Natural killer cell (primary cell): ENCODE results near the gene CAPN10. TPM values are rescaled to one million over a fixed set of nuclear protein-coding genes. Genes with fewer than 3 reads are reported as not detected.

Source experiments
- ATAC-seq, 3 donors: fragments of 150-1000 bp in 2 of 3; fragments of 200-7000 bp in 1 of 3; cut with Tn5 transposase; 1 replicate in 1 of 3; 2 replicates in 2 of 3; pipeline ENCODE4 v1.10.0; 2021; ENCODE audit warnings: mild to moderate bottlenecking in 2 of 3, moderate library complexity in 2 of 3
- DNase-seq, 2 donors: peaks; one replicate each; pipeline versions ENCODE4 v3.0.0 to v3.0.0-alpha.2; 2013 to 2021; ENCODE audit warnings: mixed read lengths in 1 of 2
- H3K27ac ChIP-seq: one replicate; pipeline ENCODE4 v1.5.1; 2013; ENCODE audit warnings: mild to moderate bottlenecking, low read length
- H3K27me3 ChIP-seq: one replicate; pipeline ENCODE4 v1.6.1; 2013; ENCODE audit warnings: low read length; ENCODE audit not compliant: control insufficient read depth, insufficient read depth
- H3K36me3 ChIP-seq: one replicate; pipeline ENCODE4 v1.6.1; 2013; ENCODE audit warnings: low read length; ENCODE audit not compliant: control insufficient read depth, insufficient read depth
- H3K4me1 ChIP-seq: one replicate; pipeline ENCODE4 v1.6.1; 2013; ENCODE audit warnings: low read length; ENCODE audit not compliant: control insufficient read depth, insufficient read depth
- H3K4me3 ChIP-seq: one replicate; pipeline ENCODE4 v1.5.1; 2013; ENCODE audit warnings: low read length
- H3K9me3 ChIP-seq: one replicate; pipeline ENCODE4 v1.6.1; 2013; ENCODE audit warnings: low read length; ENCODE audit not compliant: control insufficient read depth, insufficient read depth
- H3K27ac Mint-ChIP-seq, 2 donors: one replicate each; pipeline ENCODE4 v1.8.0; 2022; ENCODE audit warnings: mild to moderate bottlenecking in 2 of 2, mixed read lengths in 2 of 2, moderate library complexity in 1 of 2
- H3K27me3 Mint-ChIP-seq, 2 donors: one replicate each; pipeline ENCODE4 v1.8.0; 2022; ENCODE audit warnings: low read depth in 2 of 2, mixed read lengths in 2 of 2
- H3K36me3 Mint-ChIP-seq: one replicate; pipeline ENCODE4 v1.8.0; 2022; ENCODE audit warnings: mixed read lengths
- H3K4me1 Mint-ChIP-seq, 2 donors: one replicate each; pipeline ENCODE4 v1.8.0; 2022; ENCODE audit warnings: mixed read lengths in 2 of 2
- H3K4me3 Mint-ChIP-seq: one replicate; pipeline ENCODE4 v1.8.0; 2022; ENCODE audit warnings: mild to moderate bottlenecking, moderate library complexity, mixed read lengths
- H3K9me3 Mint-ChIP-seq, 2 donors: one replicate each; pipeline ENCODE4 v1.8.0; 2022; ENCODE audit warnings: mixed read lengths in 2 of 2
- WGBS: methylation state at CpG from one replicate; pipeline ENCODE4 v1.1.7; 2013; ENCODE audit warnings: missing lambda C conversion rate; ENCODE audit not compliant: insufficient coverage; 5-methylcytosine and 5-hydroxymethylcytosine counted together
- intact Hi-C: fragments of 100-400 bp; cut with micrococcal nuclease; formaldehyde crosslinking; loops from one replicate; pipeline ENCODE4 v1.14.2; 2022
- total RNA-seq, 4 donors: library from RNA; stranded (reverse); fragments of 120-200 nt in 1 of 4; gene quantifications; one replicate each; pipeline versions ENCODE4 v1.2.3 to v1.2.4, GENCODE V29; 2013 to 2022
- TF ChIP-seq, protein P1 (sequence below): fragments of 200-600 bp; IDR thresholded peaks from one replicate; pipeline ENCODE4 v1.8.0; 2022; ENCODE audit warnings: antibody characterized with exemption

The CAPN10 gene
- total RNA-seq, 3 donors from 2014 or later (not counting 1 experiment from before 2014, with no cell fraction given) = 69.3 to 95.1 (median 91.0) TPM

- no peaks in the 10 kb centered on the region for H3K27me3 Mint-ChIP-seq
- intact Hi-C loops = loop anchor here (1.0 to 10.0 kb wide), 4 partner anchors 9 to 873 kb away; partner anchors contain the start of genes DUSP28, HDLBP and SEPTIN2
- Histone ChIP-seq H3K4me1 (peaks cover 74% of the 10 kb centered on the region), H3K4me3 (peak overlapping the region; percentile 58), H3K9me3 (no peaks in the 10 kb centered on the region), H3K27ac (peak overlapping the region; percentile 34), H3K27me3 (no peaks in the 10 kb centered on the region), H3K36me3 (peaks cover 25% of the 10 kb centered on the region)
- no peaks in the 10 kb centered on the region for H3K36me3 Mint-ChIP-seq
- H3K4me1 Mint-ChIP-seq = peaks cover 57 to 68% of the 10 kb centered on the region in 2 donors
- no peaks in the 10 kb centered on the region for H3K9me3 Mint-ChIP-seq
- peak overlapping the region; percentile 77 to 84 for H3K27ac Mint-ChIP-seq
- peak overlapping the region; percentile 89 for H3K4me3 Mint-ChIP-seq
- DNase-seq = no peak
- TF ChIP-seq, protein P1, sequence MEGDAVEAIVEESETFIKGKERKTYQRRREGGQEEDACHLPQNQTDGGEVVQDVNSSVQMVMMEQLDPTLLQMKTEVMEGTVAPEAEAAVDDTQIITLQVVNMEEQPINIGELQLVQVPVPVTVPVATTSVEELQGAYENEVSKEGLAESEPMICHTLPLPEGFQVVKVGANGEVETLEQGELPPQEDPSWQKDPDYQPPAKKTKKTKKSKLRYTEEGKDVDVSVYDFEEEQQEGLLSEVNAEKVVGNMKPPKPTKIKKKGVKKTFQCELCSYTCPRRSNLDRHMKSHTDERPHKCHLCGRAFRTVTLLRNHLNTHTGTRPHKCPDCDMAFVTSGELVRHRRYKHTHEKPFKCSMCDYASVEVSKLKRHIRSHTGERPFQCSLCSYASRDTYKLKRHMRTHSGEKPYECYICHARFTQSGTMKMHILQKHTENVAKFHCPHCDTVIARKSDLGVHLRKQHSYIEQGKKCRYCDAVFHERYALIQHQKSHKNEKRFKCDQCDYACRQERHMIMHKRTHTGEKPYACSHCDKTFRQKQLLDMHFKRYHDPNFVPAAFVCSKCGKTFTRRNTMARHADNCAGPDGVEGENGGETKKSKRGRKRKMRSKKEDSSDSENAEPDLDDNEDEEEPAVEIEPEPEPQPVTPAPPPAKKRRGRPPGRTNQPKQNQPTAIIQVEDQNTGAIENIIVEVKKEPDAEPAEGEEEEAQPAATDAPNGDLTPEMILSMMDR = no peak
- WGBS = 46% methylated on average over 9 of the region's 9 CpGs
- ATAC-seq = no peak
These were observed 17.0 kb upstream of the CAPN10 start for GRCh38 chr2:240569523-240569997.

DNA sequence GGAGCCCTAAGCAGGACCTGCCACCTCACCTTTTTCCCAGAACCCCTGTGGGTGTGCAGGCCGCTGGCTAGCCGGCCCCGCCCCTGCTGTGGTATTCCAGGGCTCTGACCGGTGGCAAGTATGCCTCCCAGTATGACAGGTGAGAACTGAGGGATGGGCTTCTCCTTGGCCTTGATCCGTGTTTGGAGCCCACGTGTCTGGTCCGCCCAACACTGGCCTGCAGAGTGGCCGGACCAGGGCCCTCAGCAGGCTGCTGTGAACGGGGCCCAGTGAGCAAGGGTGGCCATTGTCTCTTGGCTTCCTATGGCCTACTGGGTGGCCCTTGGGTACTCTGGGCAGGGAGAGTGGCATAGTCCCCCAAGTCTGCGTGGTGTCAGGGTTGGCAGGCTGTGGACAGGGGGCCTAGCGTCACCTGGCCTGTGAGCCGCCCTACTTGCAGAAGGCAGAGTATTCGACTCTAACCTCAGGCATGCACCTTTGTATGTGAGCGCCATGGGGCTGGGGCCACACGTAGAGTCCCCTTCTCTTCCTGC lies 16.5 kb upstream of the CAPN10 start:
- TF ChIP-seq, protein P1 = no peak
- no peaks in the 10 kb centered on the region for H3K9me3 Mint-ChIP-seq
- peak overlapping the region; percentile 77 to 84 for H3K27ac Mint-ChIP-seq
- WGBS = 77% methylated on average over 15 of the region's 15 CpGs
- ATAC-seq = no peak
- no peaks in the 10 kb centered on the region for H3K27me3 Mint-ChIP-seq
- H3K36me3 Mint-ChIP-seq = no peaks in the 10 kb centered on the region
- H3K4me3 Mint-ChIP-seq = peak overlapping the region; percentile 89
- no peaks in the 10 kb centered on the region for H3K27me3 ChIP-seq
- H3K4me1 ChIP-seq = peaks cover 69% of the 10 kb centered on the region
- intact Hi-C loops = loop anchor here (1.0 to 10.0 kb wide), 4 partner anchors 10 to 872 kb away; partner anchors contain the start of genes DUSP28, HDLBP and SEPTIN2
- no peaks in the 10 kb centered on the region for H3K9me3 ChIP-seq
- peak overlapping the region; percentile 34 for H3K27ac ChIP-seq
- peak in 1 of 2 donors; percentile 14 for DNase-seq
- H3K4me3 ChIP-seq = peak overlapping the region; percentile 58
- peaks cover 52 to 66% of the 10 kb centered on the region in 2 donors for H3K4me1 Mint-ChIP-seq
- H3K36me3 ChIP-seq = peaks cover 30% of the 10 kb centered on the region

GRCh38 chr2:240570531-240571313 lies 15.8 kb upstream of the CAPN10 start:
- H3K27me3 ChIP-seq = no peaks in the 10 kb centered on the region
- Mint-ChIP-seq H3K4me1 (peaks cover 46 to 62% of the 10 kb centered on the region in 2 donors), H3K27ac (peak overlapping the region; percentile 34 to 54), H3K36me3 (no peaks in the 10 kb centered on the region), H3K9me3 (no peaks in the 10 kb centered on the region), H3K27me3 (no peaks in the 10 kb centered on the region), H3K4me3 (peak overlapping the region; percentile 89)
- no peak overlapping the region for H3K4me3 ChIP-seq
- ATAC-seq (no peak), DNase-seq (peak in 1 of 2 donors; percentile 14)
- H3K4me1 ChIP-seq = peaks cover 62% of the 10 kb centered on the region
- peaks cover 36% of the 10 kb centered on the region for H3K36me3 ChIP-seq
- 94% methylated on average over 10 of the region's 11 CpGs for WGBS
- no peaks in the 10 kb centered on the region for H3K9me3 ChIP-seq
- intact Hi-C loops = no loop called here
- TF ChIP-seq, protein P1 = no peak
- H3K27ac ChIP-seq = no peak overlapping the region
